ENCODE results near the gene HNRNPF. TPM values are rescaled to one million over a fixed set of nuclear protein-coding genes. Genes with fewer than 3 reads are reported as not detected.
A peak's percentile ranks its signal among the peaks of the same experiment; 100 is the strongest.
"Not testable (repeated sequence)": the region's sequence is repeated elsewhere in the genome, so short reads cannot be mapped to it uniquely, and the experiment has no call there.

HNRNPF gene
- total and polyA plus RNA-seq, 7 donors = 101 to 194 (median 134) TPM

GRCh38 chr10:43394868-43395267 is 14.1 kb downstream of the HNRNPF start:
- Histone ChIP-seq H3K4me1 (peaks cover 0 to 57% (median 48%) of the 10 kb centered on the region in 4 donors), H3K9me3 (no peaks in the 10 kb centered on the region), H3K27ac (peak overlapping the region in 3 of 4 donors; percentile 97 to 99 (median 99)), H3K4me3 (no peak overlapping the region), H3K27me3 (no peaks in the 10 kb centered on the region), H3K36me3 (peaks cover 11 to 57% (median 37%) of the 10 kb centered on the region in 4 donors)
- 71 to 79% methylated on average over 6 of the region's 6 CpGs for WGBS, 2 donors
- peak; percentile 53 for DNase-seq
- intact Hi-C loops (cut with DNase I) = loop anchor here (5.0 to 10.0 kb wide), 3 partner anchors 33 to 260 kb away; partner anchors contain the start of genes CSGALNACT2 and ZNF239
- TF ChIP-seq EP300 (IDR thresholded peaks at IDR 0.05) (no peak), POLR2AphosphoS5 (IDR thresholded peaks at IDR 0.05) (no peak), CTCF (IDR thresholded peaks at IDR 0.05) (no peak), POLR2A (IDR thresholded peaks at IDR 0.05) (no peak)

- H3K9me3 ChIP-seq = no peaks in the 10 kb centered on the region
- H3K27ac ChIP-seq = no peak overlapping the region
- H3K4me3 ChIP-seq = no peak overlapping the region
- peaks cover 0 to 49% (median 39%) of the 10 kb centered on the region in 4 donors for H3K4me1 ChIP-seq
- intact Hi-C loops (cut with DNase I) = loop anchor here (10.0 kb wide), 2 partner anchors 181 to 259 kb away; partner anchors contain the start of genes CSGALNACT2 and ZNF239
- H3K27me3 ChIP-seq = no peaks in the 10 kb centered on the region
- peaks cover 11 to 63% (median 44%) of the 10 kb centered on the region in 4 donors for H3K36me3 ChIP-seq
- peak; percentile 13 for DNase-seq
- 88 to 89% methylated on average over 3 of the region's 3 CpGs for WGBS, 2 donors
- no peak for TF ChIP-seq POLR2AphosphoS5 (IDR thresholded peaks at IDR 0.05)
These were observed 15.2 kb downstream of the HNRNPF start for GRCh38 chr10:43393606-43394360.

GRCh38 chr10:43393186-43393585 is 15.8 kb downstream of the HNRNPF start:
- not testable (repeated sequence) for H3K27me3 ChIP-seq, H3K4me3 ChIP-seq, H3K9me3 ChIP-seq, H3K27ac ChIP-seq
- H3K36me3 ChIP-seq = peaks cover 11 to 69% (median 48%) of the 10 kb centered on the region in 4 donors
- peak; percentile 42 for DNase-seq
- intact Hi-C loops (cut with DNase I) = loop anchor here (10.0 kb wide), 2 partner anchors 182 to 258 kb away; partner anchors contain the start of genes CSGALNACT2 and ZNF239
- H3K4me1 ChIP-seq = peaks cover 0 to 43% (median 33%) of the 10 kb centered on the region in 4 donors
- 94 to 95% methylated on average over 11 of the region's 11 CpGs for WGBS, 2 donors

GRCh38 chr10:43392748-43393147 is 16.2 kb downstream of the HNRNPF start:
- intact Hi-C loops (cut with DNase I) = loop anchor here (10.0 kb wide), 2 partner anchors 182 to 258 kb away; partner anchors contain the start of genes CSGALNACT2 and ZNF239
- H3K36me3 ChIP-seq = peaks cover 11 to 73% (median 53%) of the 10 kb centered on the region in 4 donors
- TF ChIP-seq CTCF (IDR thresholded peaks at IDR 0.05) = no peak
- TF ChIP-seq POLR2A (IDR thresholded peaks at IDR 0.05) = no peak
- no peak for TF ChIP-seq EP300 (IDR thresholded peaks at IDR 0.05)

GRCh38 chr10:43391496-43391895 is 17.5 kb downstream of the HNRNPF start:
- TF ChIP-seq POLR2A (IDR thresholded peaks at IDR 0.05) (no peak), POLR2AphosphoS5 (IDR thresholded peaks at IDR 0.05) (no peak)
- WGBS, 2 donors = 85 to 93% methylated on average over 6 of the region's 6 CpGs
- Histone ChIP-seq H3K27ac (no peak overlapping the region), H3K4me3 (no peak overlapping the region), H3K36me3 (peaks cover 13 to 86% (median 65%) of the 10 kb centered on the region in 4 donors), H3K27me3 (no peaks in the 10 kb centered on the region), H3K9me3 (no peaks in the 10 kb centered on the region), H3K4me1 (peaks cover 0 to 33% (median 25%) of the 10 kb centered on the region in 4 donors)
- peak; percentile 33 for DNase-seq
- intact Hi-C loops (cut with DNase I) = loop anchor here (10.0 kb wide), 2 partner anchors 183 to 257 kb away; partner anchors contain the start of genes CSGALNACT2 and ZNF239

More at GRCh38 chr10:43392748-43393147, 16.2 kb downstream of the HNRNPF start:
- peak; percentile 14 for DNase-seq
- no peaks in the 10 kb centered on the region for H3K27me3 ChIP-seq
- H3K9me3 ChIP-seq = no peaks in the 10 kb centered on the region
- no peak overlapping the region for H3K4me3 ChIP-seq
- H3K4me1 ChIP-seq = peaks cover 0 to 39% (median 29%) of the 10 kb centered on the region in 4 donors
- no peak overlapping the region for H3K27ac ChIP-seq
- 80 to 93% methylated on average over 3 of the region's 3 CpGs for WGBS, 2 donors

GRCh38 chr10:43390759-43391158 is 18.2 kb downstream of the HNRNPF start:
- intact Hi-C loops (cut with DNase I) = loop anchor here (10.0 kb wide), 2 partner anchors 184 to 256 kb away; partner anchors contain the start of genes CSGALNACT2 and ZNF239
- Histone ChIP-seq H3K27me3 (no peaks in the 10 kb centered on the region), H3K4me3 (no peak overlapping the region), H3K27ac (peak overlapping the region in 1 of 4 donors; percentile 2), H3K36me3 (peaks cover 15 to 93% (median 68%) of the 10 kb centered on the region in 4 donors), H3K4me1 (peaks cover 0 to 26% (median 22%) of the 10 kb centered on the region in 4 donors), H3K9me3 (no peaks in the 10 kb centered on the region)
- peak; percentile 52 for DNase-seq
- 76 to 77% methylated on average over 7 of the region's 7 CpGs for WGBS, 2 donors
- TF ChIP-seq CTCF (IDR thresholded peaks at IDR 0.05) (peak in 3 of 4 experiments; percentile 10 to 35 (median 11)), POLR2AphosphoS5 (IDR thresholded peaks at IDR 0.05) (no peak), EP300 (IDR thresholded peaks at IDR 0.05) (no peak), POLR2A (IDR thresholded peaks at IDR 0.05) (no peak)
